Activated CD8-positive, alpha-beta T cell treated with anti-CD3 and anti-CD28 coated beads, Interleukin-2, amount 10 ng/mL, durations not matched to agents 7 days and 5 days (primary cell): ENCODE results near the gene TBC1D22A. TPM values are rescaled to one million over a fixed set of nuclear protein-coding genes. Genes with fewer than 3 reads are reported as not detected.

Experiments
- ATAC-seq: fragments of 150-1000 bp; cut with Tn5 transposase; one replicate; pipeline ENCODE4 v1.10.0; 2021; ENCODE audit warnings: moderate library complexity
- CTCF ChIA-PET: fragments of 350-600 bp; sonication (Branson Sonifier 250); formaldehyde crosslinking; loops from one replicate; lab custom pipeline; 2021; ENCODE audit warnings: antibody characterized with exemption; lab: Charles Lee
- POLR2A ChIA-PET: fragments of 350-600 bp; sonication (Branson Sonifier 250); formaldehyde crosslinking; loops from one replicate; lab custom pipeline; 2021; ENCODE audit warnings: antibody characterized with exemption; lab: Charles Lee
- DNase-seq: peaks from one replicate; pipeline ENCODE4 v3.0.0-alpha.2; 2020
- H3K27ac Mint-ChIP-seq: one replicate; pipeline ENCODE4 v1.8.0; 2021; ENCODE audit warnings: mild to moderate bottlenecking, mixed read lengths
- H3K27me3 Mint-ChIP-seq: one replicate; pipeline ENCODE4 v1.8.0; 2021; ENCODE audit warnings: low read depth, mixed read lengths
- H3K36me3 Mint-ChIP-seq: one replicate; pipeline ENCODE4 v1.8.0; 2021; ENCODE audit warnings: low read depth, mixed read lengths
- H3K4me1 Mint-ChIP-seq: one replicate; pipeline ENCODE4 v1.8.0; 2021; ENCODE audit warnings: low read depth, mixed read lengths
- H3K4me3 Mint-ChIP-seq: one replicate; pipeline ENCODE4 v1.8.0; 2021; ENCODE audit warnings: mild to moderate bottlenecking, mixed read lengths
- H3K9me3 Mint-ChIP-seq: one replicate; pipeline ENCODE4 v1.8.0; 2022; ENCODE audit warnings: mixed read lengths; ENCODE audit not compliant: insufficient read depth
- total RNA-seq, 2 experiments: library from RNA; stranded (reverse); gene quantifications; one replicate each; pipeline ENCODE4 v1.2.3, GENCODE V29; 2021

The TBC1D22A gene
- total RNA-seq, 2 experiments from 2014 or later, result 34.1 to 38.7 TPM

DNA sequence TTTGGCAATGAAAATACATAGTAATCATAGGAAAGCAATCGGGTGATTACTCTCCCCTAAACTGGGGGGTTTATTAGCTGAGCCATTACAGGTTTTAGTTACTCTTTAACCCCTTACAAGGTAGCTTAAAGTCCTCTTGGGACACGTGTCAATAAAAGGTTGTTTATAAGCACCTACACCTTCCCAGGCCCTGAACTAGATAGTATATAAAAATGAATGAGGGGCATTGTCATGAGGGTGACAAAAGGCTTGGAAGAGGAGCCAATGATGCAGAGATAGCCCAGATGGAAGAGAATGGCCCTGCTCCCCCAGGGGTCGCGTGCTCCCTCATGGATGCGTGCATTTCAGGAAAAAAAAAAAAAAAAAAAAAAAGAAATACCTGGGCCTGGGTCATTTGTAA is 276.9 kb downstream of the TBC1D22A start:
- Mint-ChIP-seq H3K27me3 (no peaks in the 10 kb centered on the region), H3K36me3 (no peaks in the 10 kb centered on the region), H3K4me1 (peaks cover 12% of the 10 kb centered on the region), H3K9me3 (no peaks in the 10 kb centered on the region), H3K27ac (no peak overlapping the region), H3K4me3 (no peak overlapping the region)
- DNase-seq (no peak), ATAC-seq (no peak)
- ChIA-PET CTCF (no interaction called here), POLR2A (no interaction called here)

DNA sequence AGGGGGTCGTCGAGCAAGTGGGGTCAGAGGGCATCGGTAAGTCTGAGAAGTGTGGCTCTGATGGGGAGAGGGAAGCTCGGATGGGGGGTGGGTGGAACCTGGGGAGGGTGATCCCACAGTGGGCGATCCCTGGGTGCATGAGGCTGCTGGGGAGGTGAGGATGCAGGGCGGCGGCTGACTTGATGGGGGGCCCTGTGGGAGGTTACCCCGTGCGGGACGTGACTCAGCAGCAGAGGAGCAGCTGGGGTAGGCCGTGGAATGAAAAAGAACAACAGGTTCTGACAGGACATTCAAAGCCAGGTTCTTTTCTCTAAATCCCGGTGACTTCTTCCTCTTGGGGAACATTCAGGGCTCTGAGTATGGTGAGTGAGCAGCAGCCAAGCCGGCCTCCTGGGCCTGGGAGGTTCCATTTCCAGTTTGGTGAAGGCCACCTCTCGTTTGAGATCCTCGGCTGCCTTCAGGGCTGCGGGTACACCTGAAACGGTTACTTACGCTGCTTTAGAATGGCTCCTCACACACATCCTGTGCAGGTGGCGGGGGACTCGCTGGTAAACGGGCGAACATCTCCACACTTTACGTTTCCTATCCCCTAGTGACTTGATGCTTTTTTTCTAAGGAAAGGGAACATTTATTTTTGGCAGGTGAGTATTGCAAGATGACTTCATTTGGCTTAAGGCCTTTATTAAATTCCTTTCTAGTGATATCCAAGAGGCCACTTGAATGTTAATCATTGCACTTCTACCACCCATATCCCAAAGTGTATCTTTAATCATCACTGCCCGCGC is 278.2 kb downstream of the TBC1D22A start:
- Mint-ChIP-seq H3K27ac (no peak overlapping the region), H3K9me3 (no peaks in the 10 kb centered on the region), H3K4me1 (peaks cover 16% of the 10 kb centered on the region), H3K36me3 (no peaks in the 10 kb centered on the region), H3K27me3 (no peaks in the 10 kb centered on the region), H3K4me3 (no peak overlapping the region)
- CTCF ChIA-PET, result no interaction called here
- POLR2A ChIA-PET, result no interaction called here
- ATAC-seq, result no peak
- DNase-seq, result no peak

DNA sequence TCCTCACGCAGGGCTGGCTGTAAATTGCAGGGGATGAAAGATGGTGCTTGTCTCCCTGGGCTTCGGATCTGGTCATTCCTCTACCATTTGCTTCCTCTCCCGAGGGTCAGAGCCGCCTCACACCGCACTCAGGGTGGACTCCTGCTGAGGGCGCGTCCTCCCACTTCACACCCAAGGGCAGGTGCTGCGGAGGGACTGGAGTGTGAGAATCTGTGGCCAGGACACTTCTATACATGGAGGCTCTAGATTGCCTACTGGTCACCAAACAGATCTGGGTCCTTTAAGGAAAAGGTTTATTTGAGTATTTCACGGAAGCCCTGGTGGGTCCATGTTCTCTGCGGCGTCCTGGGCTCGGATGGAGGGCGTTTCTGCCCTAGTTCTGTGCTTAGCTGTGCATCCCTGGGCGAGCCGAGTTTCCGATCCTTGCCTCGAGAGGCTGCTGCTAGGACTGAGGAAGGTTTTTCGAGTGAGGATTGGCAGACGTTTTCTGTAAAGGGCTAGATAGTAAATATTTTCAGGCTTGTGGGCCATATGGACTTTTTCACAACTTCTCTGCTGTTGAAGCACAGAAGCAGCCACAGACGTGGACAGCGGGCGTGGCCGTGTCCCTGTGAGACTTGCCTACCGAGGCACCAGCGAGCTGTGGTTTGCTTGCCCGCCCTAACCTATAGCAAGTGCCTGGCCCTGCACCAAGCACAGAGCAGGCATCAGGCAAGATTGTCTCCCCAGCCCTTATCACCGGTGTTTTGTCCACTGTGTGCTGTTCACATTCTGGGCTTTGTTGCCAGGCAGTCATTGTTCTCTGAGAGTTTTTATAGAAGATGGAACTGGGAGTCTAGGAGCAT is 279.0 kb downstream of the TBC1D22A start:
- Mint-ChIP-seq H3K27me3 (no peaks in the 10 kb centered on the region), H3K9me3 (no peaks in the 10 kb centered on the region), H3K4me3 (no peak overlapping the region), H3K36me3 (no peaks in the 10 kb centered on the region), H3K4me1 (peaks cover 16% of the 10 kb centered on the region), H3K27ac (no peak overlapping the region)
- DNase-seq, result no peak
- POLR2A ChIA-PET, result no interaction called here
- no peak for ATAC-seq
- CTCF ChIA-PET, result no interaction called here

DNA sequence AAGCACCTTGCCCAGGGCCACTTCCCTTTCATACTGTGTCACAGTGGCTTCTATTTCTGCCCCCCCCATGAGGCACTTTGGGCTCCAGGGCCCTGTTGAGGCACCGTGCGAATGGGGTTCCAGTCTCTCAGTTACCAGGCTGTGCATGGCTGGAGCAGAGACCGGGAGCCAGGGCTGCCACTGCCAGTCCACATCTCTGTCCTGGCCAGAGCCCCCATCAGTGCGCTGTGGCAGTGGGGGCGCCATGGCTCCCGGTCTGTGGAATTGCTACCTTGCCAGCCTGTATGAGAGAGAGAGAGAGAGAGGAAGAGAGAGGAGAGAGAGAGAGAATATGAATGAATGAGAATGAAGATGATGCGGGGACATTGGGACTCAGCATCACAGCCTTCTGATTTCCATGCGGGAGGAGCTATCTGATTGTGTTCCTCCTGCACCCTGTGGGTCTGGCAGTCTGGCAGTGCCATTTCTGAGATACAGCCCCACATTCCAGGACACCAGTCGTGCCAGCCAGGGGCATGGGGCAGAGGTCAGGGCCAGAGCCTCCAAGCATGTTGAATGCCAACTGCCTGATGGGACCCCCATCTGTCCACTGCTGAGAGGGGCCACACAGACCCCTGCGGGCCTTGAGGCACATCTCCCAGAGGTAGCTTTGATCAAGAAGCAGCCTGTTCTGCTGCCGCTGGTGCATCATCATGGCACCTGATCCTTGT is 279.8 kb downstream of the TBC1D22A start:
- no peak for ATAC-seq
- Mint-ChIP-seq H3K9me3 (no peaks in the 10 kb centered on the region), H3K27ac (no peak overlapping the region), H3K36me3 (no peaks in the 10 kb centered on the region), H3K4me3 (no peak overlapping the region), H3K4me1 (peaks cover 18% of the 10 kb centered on the region), H3K27me3 (no peaks in the 10 kb centered on the region)
- DNase-seq, result no peak
- POLR2A ChIA-PET, result no interaction called here
- CTCF ChIA-PET, result no interaction called here

DNA sequence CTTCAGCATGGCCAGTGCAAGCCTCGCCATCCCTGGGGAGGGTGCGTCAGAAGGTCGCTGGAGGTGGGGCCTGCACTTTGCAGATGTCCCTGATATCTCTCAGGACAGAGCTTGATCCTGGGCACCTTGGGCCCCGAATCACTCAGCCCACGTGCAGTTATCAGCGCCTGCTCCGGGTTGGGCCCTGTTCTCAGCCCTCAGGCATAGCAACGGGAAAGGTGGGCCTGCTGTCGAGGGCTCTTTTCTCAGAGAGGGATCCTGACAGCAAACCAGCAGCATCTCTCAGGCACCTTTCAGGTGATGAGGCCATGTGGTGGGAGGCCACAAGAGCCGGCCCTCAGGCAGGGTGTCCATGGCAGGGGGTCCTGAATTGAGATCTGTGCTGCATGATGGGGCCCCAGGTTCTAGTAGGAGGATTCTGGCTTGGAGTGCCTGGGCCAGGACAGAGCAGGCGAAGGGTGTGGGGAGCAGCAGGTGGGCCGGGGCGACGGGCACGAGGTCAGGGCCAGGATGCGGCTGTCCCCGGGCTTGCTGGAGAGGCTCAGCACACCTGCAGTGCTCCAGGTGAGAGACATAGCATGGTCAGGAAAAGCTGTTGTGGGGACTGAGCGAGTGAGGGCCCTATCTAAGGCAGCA is 280.5 kb downstream of the TBC1D22A start:
- ChIA-PET CTCF (no interaction called here), POLR2A (no interaction called here)
- H3K9me3 Mint-ChIP-seq, result no peaks in the 10 kb centered on the region
- H3K36me3 Mint-ChIP-seq, result no peaks in the 10 kb centered on the region
- no peaks in the 10 kb centered on the region for H3K27me3 Mint-ChIP-seq
- H3K27ac Mint-ChIP-seq, result no peak overlapping the region
- ATAC-seq (no peak), DNase-seq (no peak)
- H3K4me1 Mint-ChIP-seq, result peaks cover 22% of the 10 kb centered on the region
- no peak overlapping the region for H3K4me3 Mint-ChIP-seq

DNA sequence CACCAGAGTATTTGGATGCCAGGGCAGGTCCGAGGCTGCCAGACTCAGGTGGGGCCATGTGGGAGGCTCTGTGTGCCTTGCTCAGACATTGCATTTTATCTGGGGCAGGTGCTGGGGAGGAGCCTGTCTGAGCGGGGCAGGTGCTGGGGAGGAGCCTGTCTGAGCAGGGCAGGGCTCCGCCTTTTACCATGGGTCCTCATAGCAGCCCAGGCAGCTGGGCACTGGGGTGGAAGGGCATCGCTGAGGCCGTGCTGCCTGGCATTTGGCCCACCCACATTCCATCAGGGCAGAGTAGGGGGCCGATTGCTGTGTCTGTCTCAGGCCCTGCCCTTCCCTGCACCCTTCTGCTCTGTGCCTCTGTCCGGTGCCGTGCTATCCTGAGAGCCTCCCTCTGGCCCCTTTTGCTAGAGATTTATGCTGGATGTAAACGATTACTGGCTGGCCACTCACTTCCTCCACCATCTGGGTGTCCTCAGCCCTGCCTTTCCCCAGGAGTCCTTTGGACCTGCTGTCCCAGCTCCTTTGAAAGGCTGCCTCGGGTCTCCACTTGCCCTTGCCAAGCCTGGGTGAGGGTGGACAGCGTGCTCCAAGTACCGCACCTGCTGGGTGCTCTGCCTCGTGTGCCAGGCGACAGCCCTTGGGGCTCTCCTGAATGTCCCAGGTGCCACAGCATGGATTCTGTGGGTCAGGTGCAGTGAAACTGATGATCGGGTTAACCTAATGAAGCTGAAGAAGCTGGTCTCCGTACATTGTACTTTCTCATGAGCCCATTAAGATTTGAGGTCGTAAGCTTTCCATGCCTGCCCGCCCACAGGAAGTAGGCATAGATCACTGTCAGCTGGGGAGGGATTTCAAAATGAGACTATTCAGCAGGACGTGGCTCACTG is 281.6 kb downstream of the TBC1D22A start:
- DNase-seq (no peak), ATAC-seq (peak; percentile 32)
- ChIA-PET POLR2A (no interaction called here), CTCF (interaction anchor here (1.5 kb wide), 1 partner anchor 240 kb away, joined by 4 read pairs; no protein-coding TSS in a partner anchor)
- Mint-ChIP-seq H3K9me3 (no peaks in the 10 kb centered on the region), H3K27me3 (no peaks in the 10 kb centered on the region), H3K36me3 (no peaks in the 10 kb centered on the region), H3K27ac (peak overlapping the region; percentile 51), H3K4me3 (no peak overlapping the region), H3K4me1 (peaks cover 27% of the 10 kb centered on the region)

DNA sequence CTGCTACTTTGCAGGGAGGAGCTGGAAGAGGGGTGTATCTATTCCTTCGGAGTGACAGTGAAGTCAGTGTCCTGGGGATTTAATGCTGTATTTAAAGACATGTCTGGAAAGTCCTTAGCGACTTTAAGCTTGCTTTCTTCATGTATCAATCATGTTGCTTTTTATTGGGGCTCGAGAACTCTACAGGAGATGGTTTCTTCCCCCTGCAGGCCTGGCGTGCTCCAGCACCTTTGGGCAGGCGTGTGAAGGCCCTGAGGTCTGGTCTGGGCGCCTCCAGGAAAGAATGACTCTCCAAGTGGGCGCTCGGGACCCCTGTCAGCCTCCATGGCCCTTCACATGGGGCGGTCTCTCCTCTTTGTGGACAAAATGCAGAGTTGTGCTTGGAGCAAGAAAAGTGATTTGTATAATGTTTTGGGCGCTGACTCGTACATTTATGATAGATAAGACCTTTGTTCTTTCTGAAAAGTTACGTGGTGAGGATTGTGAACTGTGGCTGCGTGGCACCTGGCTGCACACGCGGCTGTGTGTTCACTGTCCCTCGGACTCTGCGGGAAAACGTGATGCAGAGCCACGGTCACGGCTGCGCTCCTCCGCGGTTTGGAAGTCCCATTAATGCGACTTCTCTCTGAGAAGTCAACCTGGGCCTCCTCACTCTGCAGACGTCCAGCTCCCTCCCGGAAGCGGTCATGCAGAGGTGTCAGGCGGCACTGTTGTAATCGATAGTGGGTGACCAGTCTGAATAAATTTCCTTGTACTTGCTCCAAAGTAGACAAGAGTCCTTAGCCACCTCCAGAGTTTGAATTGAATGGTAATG is 282.5 kb downstream of the TBC1D22A start:
- no peak for ATAC-seq
- Mint-ChIP-seq H3K27ac (peak overlapping the region; percentile 35), H3K4me3 (no peak overlapping the region), H3K4me1 (peaks cover 33% of the 10 kb centered on the region), H3K36me3 (no peaks in the 10 kb centered on the region), H3K9me3 (no peaks in the 10 kb centered on the region), H3K27me3 (no peaks in the 10 kb centered on the region)
- ChIA-PET POLR2A (no interaction called here), CTCF (interaction anchor here (1.5 kb wide), 1 partner anchor 241 kb away, joined by 4 read pairs; no protein-coding TSS in a partner anchor)
- no peak for DNase-seq

DNA sequence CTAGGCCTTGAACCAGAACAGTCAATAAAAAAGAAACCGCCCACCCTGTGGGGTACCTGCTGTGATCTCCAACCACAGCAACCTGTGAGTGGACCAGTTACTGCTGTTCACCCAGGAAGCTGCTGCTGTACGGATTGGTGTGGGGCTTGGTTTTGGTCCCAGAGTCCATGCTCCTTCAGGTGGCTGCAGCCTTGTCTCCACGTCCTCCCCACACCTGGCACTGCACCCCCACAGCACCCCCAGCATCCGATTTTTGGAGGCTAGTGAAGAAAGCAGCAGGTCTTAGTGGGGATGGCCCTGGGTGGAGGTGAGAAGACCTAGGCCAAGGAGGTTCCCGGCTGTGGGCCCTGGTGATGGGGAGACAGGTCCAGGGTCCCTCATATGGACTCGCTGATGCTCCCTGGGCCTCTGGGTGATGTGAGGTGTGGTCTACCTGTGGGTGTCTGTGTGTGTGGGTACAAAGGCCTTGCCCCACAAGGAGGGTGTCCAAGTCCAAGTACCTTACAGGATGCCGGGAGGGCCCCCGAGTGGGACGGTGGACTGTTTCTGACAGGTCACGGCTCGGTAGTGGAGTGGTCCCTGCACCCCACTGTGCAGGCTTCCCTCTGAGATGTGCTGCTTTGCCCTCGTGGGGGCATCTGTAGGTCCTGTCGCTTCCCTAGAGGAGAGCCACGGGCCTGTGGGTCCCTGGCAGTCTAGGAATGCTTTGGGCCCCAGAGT is 283.4 kb downstream of the TBC1D22A start:
- no peaks in the 10 kb centered on the region for H3K27me3 Mint-ChIP-seq
- H3K36me3 Mint-ChIP-seq, result no peaks in the 10 kb centered on the region
- ATAC-seq (no peak), DNase-seq (no peak)
- no peaks in the 10 kb centered on the region for H3K9me3 Mint-ChIP-seq
- ChIA-PET POLR2A (no interaction called here), CTCF (no interaction called here)
- no peak overlapping the region for H3K4me3 Mint-ChIP-seq
- H3K4me1 Mint-ChIP-seq, result peaks cover 33% of the 10 kb centered on the region
- H3K27ac Mint-ChIP-seq, result no peak overlapping the region

DNA sequence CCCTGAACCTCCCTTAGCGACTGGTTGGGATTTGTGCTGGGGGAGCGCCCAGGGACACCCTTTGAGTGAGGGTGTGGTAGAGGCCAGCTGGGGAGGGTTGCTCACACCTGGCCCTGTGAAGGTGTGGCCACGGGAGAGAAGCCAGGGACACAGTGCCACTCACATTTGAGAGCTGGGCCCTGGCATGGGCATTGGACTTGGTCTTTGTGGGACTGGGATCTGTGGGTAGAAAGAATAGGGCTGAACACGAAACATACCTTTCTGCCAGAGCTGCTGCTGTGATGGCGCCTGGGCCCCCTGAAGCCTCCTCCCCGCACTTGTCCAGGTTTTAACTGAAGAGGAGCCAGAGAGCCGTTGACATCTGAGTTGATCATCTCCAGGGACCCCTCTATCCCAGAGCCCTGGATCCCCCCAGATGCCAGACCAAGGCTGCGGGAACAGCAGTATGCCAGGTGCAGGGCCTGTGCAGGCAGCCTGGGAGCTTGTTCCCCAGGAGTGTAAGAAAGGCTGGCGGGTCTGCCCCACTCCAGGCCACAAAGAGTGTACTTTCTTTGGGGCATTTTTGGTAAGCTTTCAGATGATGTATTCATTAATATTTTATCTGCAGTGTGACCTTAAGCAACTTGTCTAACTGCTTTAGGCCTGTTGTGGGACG is 284.1 kb downstream of the TBC1D22A start:
- no peak for ATAC-seq
- H3K9me3 Mint-ChIP-seq, result no peaks in the 10 kb centered on the region
- POLR2A ChIA-PET, result no interaction called here
- CTCF ChIA-PET, result no interaction called here
- H3K4me1 Mint-ChIP-seq, result peaks cover 33% of the 10 kb centered on the region
- H3K27ac Mint-ChIP-seq, result peak overlapping the region; percentile 14
- no peak overlapping the region for H3K4me3 Mint-ChIP-seq
- H3K36me3 Mint-ChIP-seq, result no peaks in the 10 kb centered on the region
- DNase-seq, result no peak
- H3K27me3 Mint-ChIP-seq, result no peaks in the 10 kb centered on the region
